GM12878 (cell line): ENCODE measurements around the gene R3HDM2. TPM values are rescaled to one million over a fixed set of nuclear protein-coding genes. Genes with fewer than 3 reads are reported as not detected.

Experiments used
- ATAC-seq: fragments of 200-7000 bp; cut with Tn5 transposase; 3 replicates; pipeline ENCODE4 v1.9.1; 2020; ENCODE audit warnings: mild to moderate bottlenecking, moderate library complexity
- BruUV-seq: library from RNA; stranded (reverse); fragments of 400-500 nt; replicated peaks from 2 replicates; lab custom pipeline; 2021; lab: Mats Ljungman, UMichigan
- CTCF ChIA-PET: fragments of 300-600 bp; sonication (Branson Sonifier 250); formaldehyde crosslinking; extraction: SDS; loops from one replicate; lab custom pipeline; 2021; ENCODE audit warnings: inconsistent platforms; lab: Yijun Ruan, JAX
- POLR2A ChIA-PET: fragments of 350-600 bp; formaldehyde crosslinking; extraction: SDS; loops from one replicate; lab custom pipeline; 2021; ENCODE audit warnings: inconsistent platforms; lab: Charles Lee
- RAD21 ChIA-PET: fragments of 300-600 bp; sonication (Branson Sonifier 250); formaldehyde crosslinking; loops from one replicate; lab custom pipeline; 2023; ENCODE audit warnings: antibody characterized with exemption; ENCODE audit not compliant: unreplicated experiment; lab: Charles Lee
- SMC1A ChIA-PET: fragments of 300-600 bp; sonication (Branson Sonifier 250); formaldehyde crosslinking; loops from one replicate; lab custom pipeline; 2023; ENCODE audit not compliant: unreplicated experiment, uncharacterized antibody; lab: Charles Lee
- DNase-seq: peaks from one replicate; pipeline ENCODE4 v3.0.0-alpha.2; 2011; ENCODE audit warnings: low read depth, low spot score
- FAIRE-seq: peaks from 3 replicates; lab custom pipeline; 2011; peaks lifted over from hg19 to GRCh38; lab: Jason Lieb, UNC
- H2AFZ ChIP-seq: 2 replicates; pipeline ENCODE4 v1.6.0; 2011; ENCODE audit warnings: low read depth, low read length, control low read depth; ENCODE audit not compliant: control insufficient read depth
- H3K27ac ChIP-seq: 2 replicates; pipeline ENCODE4 v1.5.1; 2011; ENCODE audit warnings: control low read depth; ENCODE audit not compliant: control insufficient read depth, insufficient read depth
- H3K27me3 ChIP-seq, 2 experiments: replicated peaks in 1 of 2; 2 replicates each; pipeline versions ENCODE4 v1.6.0 to v1.6.1; 2011; ENCODE audit warnings: low read length in 1 of 2; ENCODE audit not compliant: control insufficient read depth in 2 of 2, insufficient read depth in 2 of 2
- H3K36me3 ChIP-seq, 2 experiments: 2 replicates each; pipeline ENCODE4 v1.5.1; 2011; ENCODE audit warnings: low read length in 1 of 2; ENCODE audit not compliant: control insufficient read depth in 2 of 2, insufficient read depth in 2 of 2
- H3K4me1 ChIP-seq: 2 replicates; pipeline ENCODE4 v1.6.1; 2011; ENCODE audit warnings: mild to moderate bottlenecking, low read length, moderate library complexity, mixed read lengths; ENCODE audit not compliant: control insufficient read depth, insufficient read depth
- H3K4me2 ChIP-seq: 2 replicates; pipeline ENCODE4 v1.6.0; 2011; ENCODE audit warnings: control low read depth; ENCODE audit not compliant: control insufficient read depth, insufficient read depth
- H3K4me3 ChIP-seq: fragments of 200-600 bp; sonication (generic); 2 replicates; pipeline ENCODE4 v1.5.1; 2016
- H3K79me2 ChIP-seq: 2 replicates; pipeline ENCODE4 v1.6.0; 2011; ENCODE audit warnings: low read length; ENCODE audit not compliant: control insufficient read depth, insufficient read depth
- H3K9ac ChIP-seq: 2 replicates; pipeline ENCODE4 v1.8.0; 2011; ENCODE audit warnings: low read length, control low read depth, mixed read lengths; ENCODE audit not compliant: control insufficient read depth, insufficient read depth
- H3K9me3 ChIP-seq: replicated peaks from 3 replicates; pipeline ENCODE4 v1.5.1; 2011; ENCODE audit warnings: mild to moderate bottlenecking, low read length; ENCODE audit not compliant: control insufficient read depth, insufficient read depth
- H4K20me1 ChIP-seq: 2 replicates; pipeline ENCODE4 v1.6.0; 2011; ENCODE audit not compliant: control insufficient read depth, insufficient read depth
- CREM ChIP-seq: IDR thresholded peaks from 2 replicates; pipeline ENCODE4 v1.6.1; 2014; ENCODE audit warnings: antibody characterized with exemption, low read depth
- ESRRA ChIP-seq: IDR thresholded peaks from 2 replicates; pipeline ENCODE4 v1.6.1; 2012; ENCODE audit warnings: mild to moderate bottlenecking, low read length, improper control_type of control experiment
- HCFC1 ChIP-seq: fragments of 150-350 bp; IDR thresholded peaks from 2 replicates; pipeline ENCODE4 v1.6.1; 2014; ENCODE audit warnings: low read length
- HDGF ChIP-seq: fragments of 450-650 bp; IDR thresholded peaks from 2 replicates; pipeline ENCODE4 v1.6.1; 2016; ENCODE audit warnings: antibody characterized with exemption
- LARP7 ChIP-seq: fragments of 450-650 bp; IDR thresholded peaks from 2 replicates; pipeline ENCODE4 v1.6.1; 2017; ENCODE audit warnings: mild to moderate bottlenecking
- NFXL1 ChIP-seq: fragments of 450-650 bp; IDR thresholded peaks from 2 replicates; pipeline ENCODE4 v1.6.1; 2017; ENCODE audit warnings: antibody characterized with exemption, mild to moderate bottlenecking, borderline replicate concordance
- NR2C1 ChIP-seq: fragments of 450-650 bp; IDR thresholded peaks from 2 replicates; pipeline ENCODE4 v1.6.1; 2017; ENCODE audit warnings: antibody characterized with exemption, mild to moderate bottlenecking, moderate library complexity
- RBBP5 ChIP-seq: fragments of 200-600 bp; sonication (generic); conservative IDR thresholded peaks from 2 replicates; pipeline ENCODE4 v1.6.1; 2016
- SMC3 ChIP-seq: IDR thresholded peaks from 2 replicates; pipeline ENCODE4 v1.6.1; 2011; ENCODE audit warnings: low read length, improper control_type of control experiment, borderline replicate concordance
- STAT1 ChIP-seq: fragments of 450-650 bp; conservative IDR thresholded peaks from 2 replicates; pipeline ENCODE4 v1.6.1; 2014; ENCODE audit warnings: antibody characterized with exemption, mild to moderate bottlenecking
- YY1 ChIP-seq: IDR thresholded peaks from 2 replicates; pipeline ENCODE4 v1.6.1; 2011; ENCODE audit warnings: low read depth, mild to moderate bottlenecking, low read length
- WGBS: methylation state at CpG from one replicate; pipeline ENCODE4 v1.1.6; 2016; ENCODE audit warnings: low lambda C conversion rate; ENCODE audit not compliant: insufficient replicate concordance, insufficient coverage; ENCODE audit errors: missing lambda C conversion rate; 5-methylcytosine and 5-hydroxymethylcytosine counted together
- in situ Hi-C: fragments of 300-500 bp; cut with MboI; formaldehyde crosslinking; loops from 9 replicates; pipeline ENCODE4 v1.14.3; 2018; ENCODE audit warnings: mixed read lengths
- intact Hi-C: fragments of 100-400 bp; cut with micrococcal nuclease; formaldehyde crosslinking; loops from one replicate; pipeline ENCODE4 v1.14.2; 2022; ENCODE audit not compliant: unreplicated experiment
- polyA plus RNA-seq, 11 experiments: library from polyadenylated mRNA; depleted of rRNA in 4 of 11; unstranded in 6 of 11; stranded (reverse) in 5 of 11; fragments of >200 nt; fragmentation: Nextera tagmentation in 4 of 11; fragmentation: Illumina TruSeq in 1 of 11; extraction: Ambion mirVana in 4 of 11; extraction: Trizol in 1 of 11; gene quantifications; 1 replicate in 1 of 11; 2 replicates in 10 of 11; pipeline versions ENCODE4 v1.2.1 to v1.2.3, GENCODE V29; 2011 to 2016; ENCODE audit warnings: inconsistent platforms in 2 of 11, missing spikeins in 2 of 11, low read depth in 1 of 11
- total RNA-seq, 4 experiments: library from RNA; depleted of rRNA in 3 of 4; stranded (reverse); fragments of >200 nt in 3 of 4; fragmentation: Illumina TruSeq in 1 of 4; extraction: Trizol in 1 of 4; gene quantifications; 2 replicates each; pipeline versions ENCODE4 v1.2.1 to v1.2.3, GENCODE V29; 2013 to 2021
- TF ChIP-seq, protein P1 (sequence below): IDR thresholded peaks from 2 replicates; pipeline ENCODE4 v1.6.1; 2011; ENCODE audit warnings: mild to moderate bottlenecking, low read depth, low read length, moderate library complexity; ENCODE audit not compliant: insufficient replicate concordance
- TF ChIP-seq, protein P2 (sequence below): IDR thresholded peaks from 2 replicates; pipeline ENCODE4 v1.6.1; 2012; ENCODE audit warnings: low read depth, low read length, improper control_type of control experiment
- TF ChIP-seq, protein P3 (sequence below): fragments of 450-650 bp; IDR thresholded peaks from 2 replicates; pipeline ENCODE4 v1.6.1; 2017; ENCODE audit warnings: mild to moderate bottlenecking, moderate library complexity

The R3HDM2 gene
- total and polyA plus RNA-seq, 10 of the 15 experiments (the other 5 are each of a cell fraction or from before 2014, with no cell fraction given), result 4.6 to 26.1 (median 11.2) TPM

DNA sequence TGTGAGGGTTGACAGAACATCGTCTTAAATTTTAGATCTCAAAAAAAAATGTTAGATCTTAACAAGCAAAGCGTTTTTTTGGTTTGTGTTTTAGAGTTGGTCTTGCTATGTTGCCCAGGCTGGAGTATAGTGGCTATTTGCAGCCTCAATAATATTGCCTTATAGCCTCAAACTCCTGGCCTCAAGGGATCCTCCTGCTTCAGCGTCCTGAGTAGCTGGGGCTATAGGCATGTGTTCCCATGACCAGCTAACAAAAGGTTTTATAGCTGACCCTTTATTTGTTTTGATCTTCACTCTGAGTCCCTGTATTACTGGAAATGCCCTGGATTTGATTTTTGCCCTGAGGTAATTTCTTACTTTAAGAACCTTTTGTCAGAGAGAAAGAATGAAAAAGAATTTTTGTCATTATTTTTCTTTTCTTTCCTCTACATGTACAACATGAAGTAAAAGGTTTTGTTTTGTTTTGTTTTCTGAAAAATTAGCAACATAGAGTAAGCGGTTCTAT lies 9.0 kb upstream of the R3HDM2 start:
- no peak overlapping the region for H3K4me3 ChIP-seq
- no peaks in the 10 kb centered on the region for H3K36me3 ChIP-seq
- ChIA-PET RAD21 (no interaction called here), CTCF (no interaction called here), SMC1A (no interaction called here), POLR2A (interaction anchor here (0.8 kb wide), 1 partner anchor 13 kb away, joined by 3 read pairs; no protein-coding TSS in a partner anchor)
- 54% methylated on average over 4 of the region's 4 CpGs for WGBS
- BruUV-seq, result no TSS peak
- H3K9ac ChIP-seq, result no peak overlapping the region
- no peaks in the 10 kb centered on the region; the same call in 1 of the 3 replicates for H3K9me3 ChIP-seq
- TF ChIP-seq CREM, result no peak
- no peak for TF ChIP-seq NR2C1
- no peak for TF ChIP-seq NFXL1
- TF ChIP-seq ESRRA, result no peak
- no peak for TF ChIP-seq YY1
- TF ChIP-seq HCFC1, result no peak
- TF ChIP-seq, protein P1, sequence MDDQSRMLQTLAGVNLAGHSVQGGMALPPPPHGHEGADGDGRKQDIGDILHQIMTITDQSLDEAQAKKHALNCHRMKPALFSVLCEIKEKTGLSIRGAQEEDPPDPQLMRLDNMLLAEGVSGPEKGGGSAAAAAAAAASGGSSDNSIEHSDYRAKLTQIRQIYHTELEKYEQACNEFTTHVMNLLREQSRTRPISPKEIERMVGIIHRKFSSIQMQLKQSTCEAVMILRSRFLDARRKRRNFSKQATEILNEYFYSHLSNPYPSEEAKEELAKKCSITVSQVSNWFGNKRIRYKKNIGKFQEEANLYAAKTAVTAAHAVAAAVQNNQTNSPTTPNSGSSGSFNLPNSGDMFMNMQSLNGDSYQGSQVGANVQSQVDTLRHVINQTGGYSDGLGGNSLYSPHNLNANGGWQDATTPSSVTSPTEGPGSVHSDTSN, result no peak
- no peak for TF ChIP-seq HDGF
- no peak for TF ChIP-seq SMC3
- no peak for TF ChIP-seq RBBP5
- no peak for TF ChIP-seq STAT1
- TF ChIP-seq, protein P2, sequence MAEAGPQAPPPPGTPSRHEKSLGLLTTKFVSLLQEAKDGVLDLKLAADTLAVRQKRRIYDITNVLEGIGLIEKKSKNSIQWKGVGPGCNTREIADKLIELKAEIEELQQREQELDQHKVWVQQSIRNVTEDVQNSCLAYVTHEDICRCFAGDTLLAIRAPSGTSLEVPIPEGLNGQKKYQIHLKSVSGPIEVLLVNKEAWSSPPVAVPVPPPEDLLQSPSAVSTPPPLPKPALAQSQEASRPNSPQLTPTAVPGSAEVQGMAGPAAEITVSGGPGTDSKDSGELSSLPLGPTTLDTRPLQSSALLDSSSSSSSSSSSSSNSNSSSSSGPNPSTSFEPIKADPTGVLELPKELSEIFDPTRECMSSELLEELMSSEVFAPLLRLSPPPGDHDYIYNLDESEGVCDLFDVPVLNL, result no peak
- TF ChIP-seq LARP7, result no peak
- TF ChIP-seq, protein P3, sequence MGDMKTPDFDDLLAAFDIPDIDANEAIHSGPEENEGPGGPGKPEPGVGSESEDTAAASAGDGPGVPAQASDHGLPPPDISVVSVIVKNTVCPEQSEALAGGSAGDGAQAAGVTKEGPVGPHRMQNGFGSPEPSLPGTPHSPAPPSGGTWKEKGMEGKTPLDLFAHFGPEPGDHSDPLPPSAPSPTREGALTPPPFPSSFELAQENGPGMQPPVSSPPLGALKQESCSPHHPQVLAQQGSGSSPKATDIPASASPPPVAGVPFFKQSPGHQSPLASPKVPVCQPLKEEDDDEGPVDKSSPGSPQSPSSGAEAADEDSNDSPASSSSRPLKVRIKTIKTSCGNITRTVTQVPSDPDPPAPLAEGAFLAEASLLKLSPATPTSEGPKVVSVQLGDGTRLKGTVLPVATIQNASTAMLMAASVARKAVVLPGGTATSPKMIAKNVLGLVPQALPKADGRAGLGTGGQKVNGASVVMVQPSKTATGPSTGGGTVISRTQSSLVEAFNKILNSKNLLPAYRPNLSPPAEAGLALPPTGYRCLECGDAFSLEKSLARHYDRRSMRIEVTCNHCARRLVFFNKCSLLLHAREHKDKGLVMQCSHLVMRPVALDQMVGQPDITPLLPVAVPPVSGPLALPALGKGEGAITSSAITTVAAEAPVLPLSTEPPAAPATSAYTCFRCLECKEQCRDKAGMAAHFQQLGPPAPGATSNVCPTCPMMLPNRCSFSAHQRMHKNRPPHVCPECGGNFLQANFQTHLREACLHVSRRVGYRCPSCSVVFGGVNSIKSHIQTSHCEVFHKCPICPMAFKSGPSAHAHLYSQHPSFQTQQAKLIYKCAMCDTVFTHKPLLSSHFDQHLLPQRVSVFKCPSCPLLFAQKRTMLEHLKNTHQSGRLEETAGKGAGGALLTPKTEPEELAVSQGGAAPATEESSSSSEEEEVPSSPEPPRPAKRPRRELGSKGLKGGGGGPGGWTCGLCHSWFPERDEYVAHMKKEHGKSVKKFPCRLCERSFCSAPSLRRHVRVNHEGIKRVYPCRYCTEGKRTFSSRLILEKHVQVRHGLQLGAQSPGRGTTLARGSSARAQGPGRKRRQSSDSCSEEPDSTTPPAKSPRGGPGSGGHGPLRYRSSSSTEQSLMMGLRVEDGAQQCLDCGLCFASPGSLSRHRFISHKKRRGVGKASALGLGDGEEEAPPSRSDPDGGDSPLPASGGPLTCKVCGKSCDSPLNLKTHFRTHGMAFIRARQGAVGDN, result no peak
- no peak overlapping the region for H2AFZ ChIP-seq
- H4K20me1 ChIP-seq, result no peaks in the 10 kb centered on the region
- intact Hi-C loops (no loop called here), in situ Hi-C loops (no loop called here)
- no peak overlapping the region for H3K27ac ChIP-seq
- H3K4me2 ChIP-seq, result no peak overlapping the region
- no peaks in the 10 kb centered on the region for H3K4me1 ChIP-seq
- H3K79me2 ChIP-seq, result no peaks in the 10 kb centered on the region
- FAIRE-seq (no peak), DNase-seq (no peak), ATAC-seq (no peak)
- no peaks in the 10 kb centered on the region for H3K27me3 ChIP-seq
